Loucy (cell line): Measurements from ENCODE around the gene TMOD4.

Experiments used
- EZH2phosphoT487 ChIP-seq: fragments of 200-600 bp; IDR thresholded peaks from 2 replicates; pipeline ENCODE4 v1.6.1; 2018; ENCODE audit warnings: antibody characterized with exemption, mild to moderate bottlenecking, moderate library complexity, borderline replicate concordance
- TF ChIP-seq, protein P1 (sequence below): fragments of 200-600 bp; sonication (generic); conservative IDR thresholded peaks from 2 replicates; pipeline ENCODE4 v1.5.1; 2014; ENCODE audit warnings: mild to moderate bottlenecking, antibody characterized with exemption, low read length

GRCh38 chr1:151158326-151158725 lies 17.5 kb downstream of the TMOD4 start:
- TF ChIP-seq, protein P1, sequence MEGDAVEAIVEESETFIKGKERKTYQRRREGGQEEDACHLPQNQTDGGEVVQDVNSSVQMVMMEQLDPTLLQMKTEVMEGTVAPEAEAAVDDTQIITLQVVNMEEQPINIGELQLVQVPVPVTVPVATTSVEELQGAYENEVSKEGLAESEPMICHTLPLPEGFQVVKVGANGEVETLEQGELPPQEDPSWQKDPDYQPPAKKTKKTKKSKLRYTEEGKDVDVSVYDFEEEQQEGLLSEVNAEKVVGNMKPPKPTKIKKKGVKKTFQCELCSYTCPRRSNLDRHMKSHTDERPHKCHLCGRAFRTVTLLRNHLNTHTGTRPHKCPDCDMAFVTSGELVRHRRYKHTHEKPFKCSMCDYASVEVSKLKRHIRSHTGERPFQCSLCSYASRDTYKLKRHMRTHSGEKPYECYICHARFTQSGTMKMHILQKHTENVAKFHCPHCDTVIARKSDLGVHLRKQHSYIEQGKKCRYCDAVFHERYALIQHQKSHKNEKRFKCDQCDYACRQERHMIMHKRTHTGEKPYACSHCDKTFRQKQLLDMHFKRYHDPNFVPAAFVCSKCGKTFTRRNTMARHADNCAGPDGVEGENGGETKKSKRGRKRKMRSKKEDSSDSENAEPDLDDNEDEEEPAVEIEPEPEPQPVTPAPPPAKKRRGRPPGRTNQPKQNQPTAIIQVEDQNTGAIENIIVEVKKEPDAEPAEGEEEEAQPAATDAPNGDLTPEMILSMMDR = no peak
- no peak for TF ChIP-seq EZH2phosphoT487
